Fibroblast of pulmonary artery (primary cell): ENCODE results near the gene HELZ2.

ENCODE experiments used
- DNase-seq: peaks from one replicate; pipeline ENCODE4 v3.0.0-alpha.2; 2010; ENCODE audit warnings: low read depth
- H3K4me3 ChIP-seq: replicated peaks from 2 replicates; pipeline ENCODE4 v1.5.1; 2011; ENCODE audit warnings: low read depth, mild to moderate bottlenecking, control low read depth, low read length, moderate library complexity
- TF ChIP-seq, protein P1 (sequence below): IDR thresholded peaks from 2 replicates; pipeline ENCODE4 v1.5.1; 2011; ENCODE audit warnings: mild to moderate bottlenecking, control low read depth, low read length, inconsistent platforms; ENCODE audit errors: missing control alignments

Gene HELZ2

DNA sequence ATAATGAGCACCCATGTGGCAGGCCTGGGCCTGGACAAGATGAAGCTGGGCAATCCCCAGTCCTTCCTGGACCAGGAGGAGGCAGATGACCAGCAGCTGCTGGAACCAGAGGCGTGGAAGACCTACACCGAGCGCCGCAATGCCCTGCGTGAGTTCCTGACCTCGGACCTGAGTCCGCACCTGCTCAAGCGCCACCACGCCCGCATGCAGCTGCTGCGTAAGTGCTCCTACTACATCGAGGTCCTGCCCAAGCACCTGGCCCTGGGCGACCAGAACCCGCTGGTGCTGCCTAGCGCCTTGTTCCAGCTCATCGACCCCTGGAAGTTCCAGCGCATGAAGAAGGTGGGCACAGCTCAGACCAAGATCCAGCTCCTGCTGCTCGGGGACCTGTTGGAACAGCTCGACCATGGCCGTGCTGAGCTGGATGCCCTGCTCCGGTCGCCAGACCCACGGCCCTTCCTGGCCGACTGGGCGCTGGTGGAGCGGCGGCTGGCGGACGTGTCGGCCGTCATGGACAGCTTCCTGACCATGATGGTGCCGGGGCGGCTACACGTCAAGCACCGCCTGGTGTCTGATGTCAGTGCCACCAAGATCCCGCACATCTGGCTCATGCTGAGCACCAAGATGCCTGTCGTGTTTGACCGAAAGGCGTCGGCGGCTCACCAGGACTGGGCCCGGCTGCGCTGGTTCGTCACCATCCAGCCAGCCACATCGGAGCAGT is 18.2 kb downstream of the HELZ2 start:
- H3K4me3 ChIP-seq, result no peak overlapping the region
- TF ChIP-seq, protein P1, sequence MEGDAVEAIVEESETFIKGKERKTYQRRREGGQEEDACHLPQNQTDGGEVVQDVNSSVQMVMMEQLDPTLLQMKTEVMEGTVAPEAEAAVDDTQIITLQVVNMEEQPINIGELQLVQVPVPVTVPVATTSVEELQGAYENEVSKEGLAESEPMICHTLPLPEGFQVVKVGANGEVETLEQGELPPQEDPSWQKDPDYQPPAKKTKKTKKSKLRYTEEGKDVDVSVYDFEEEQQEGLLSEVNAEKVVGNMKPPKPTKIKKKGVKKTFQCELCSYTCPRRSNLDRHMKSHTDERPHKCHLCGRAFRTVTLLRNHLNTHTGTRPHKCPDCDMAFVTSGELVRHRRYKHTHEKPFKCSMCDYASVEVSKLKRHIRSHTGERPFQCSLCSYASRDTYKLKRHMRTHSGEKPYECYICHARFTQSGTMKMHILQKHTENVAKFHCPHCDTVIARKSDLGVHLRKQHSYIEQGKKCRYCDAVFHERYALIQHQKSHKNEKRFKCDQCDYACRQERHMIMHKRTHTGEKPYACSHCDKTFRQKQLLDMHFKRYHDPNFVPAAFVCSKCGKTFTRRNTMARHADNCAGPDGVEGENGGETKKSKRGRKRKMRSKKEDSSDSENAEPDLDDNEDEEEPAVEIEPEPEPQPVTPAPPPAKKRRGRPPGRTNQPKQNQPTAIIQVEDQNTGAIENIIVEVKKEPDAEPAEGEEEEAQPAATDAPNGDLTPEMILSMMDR, result no peak
- DNase-seq, result no peak

DNA sequence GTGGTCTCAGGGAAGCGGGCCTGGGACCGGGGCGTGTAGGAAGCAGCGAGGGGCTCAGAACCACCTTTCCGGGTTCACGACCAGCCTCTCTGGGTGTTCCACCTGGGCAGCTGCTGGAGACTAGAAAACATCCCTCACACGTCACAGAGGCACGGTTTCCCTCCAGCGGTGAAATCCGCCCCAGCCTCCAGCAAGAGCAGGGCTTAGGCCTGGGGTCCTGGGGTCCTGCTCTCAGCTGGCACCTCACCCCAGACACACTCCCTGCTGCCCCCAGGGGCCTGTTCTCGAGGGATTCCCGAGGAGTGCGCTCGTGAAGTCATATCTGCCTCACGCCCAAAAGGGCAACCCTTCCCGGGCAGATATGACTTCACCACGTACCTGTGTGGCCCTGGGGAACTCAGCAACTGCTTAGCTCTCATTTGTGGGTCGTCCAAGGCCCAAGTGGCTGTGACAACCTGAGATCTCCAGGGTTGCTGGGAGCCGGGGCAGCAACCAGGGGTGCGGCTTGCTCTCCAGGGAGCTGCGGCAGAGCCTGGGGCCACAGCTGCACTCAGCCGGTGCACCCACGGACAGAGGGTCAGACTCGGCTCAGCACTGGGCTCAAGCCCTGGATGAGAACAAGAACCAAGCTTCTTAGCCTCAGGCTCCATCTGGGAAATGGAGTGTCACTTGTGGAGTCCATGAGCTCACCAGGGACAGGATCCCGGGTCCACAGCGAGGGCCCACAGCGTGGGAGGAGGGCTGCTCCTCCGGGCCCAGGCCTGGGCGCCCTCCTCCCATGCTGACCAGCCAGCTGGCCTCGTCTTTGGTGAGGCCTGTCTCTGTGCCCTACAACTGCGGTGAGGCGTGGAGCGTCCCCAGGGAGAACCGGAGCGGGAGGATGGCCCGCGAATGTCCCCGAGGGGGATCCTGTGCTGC is 19.4 kb downstream of the HELZ2 start:
- DNase-seq, result no peak
- peak overlapping the region; percentile 66 for H3K4me3 ChIP-seq
- TF ChIP-seq, protein P1, result no peak

DNA sequence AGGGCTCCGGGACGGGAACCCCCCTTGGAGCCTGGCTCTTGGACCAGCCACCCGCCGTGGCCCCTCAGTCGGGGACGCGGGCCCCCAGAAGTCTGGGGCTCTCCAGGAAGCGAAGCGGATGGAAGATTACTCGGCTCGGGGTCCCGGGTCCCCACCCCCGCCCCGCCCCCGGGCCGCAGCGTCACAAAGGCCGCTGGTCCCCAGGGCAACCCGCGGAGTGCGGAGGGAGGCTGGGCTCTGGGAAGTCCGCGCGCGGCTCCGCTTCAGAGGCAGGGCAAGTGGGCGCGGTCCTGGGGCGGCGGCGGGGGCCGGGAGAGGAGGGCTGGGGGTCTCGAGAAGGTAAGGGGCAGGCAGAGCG is 20.1 kb downstream of the HELZ2 start, which contains the start of gene FNDC11:
Gene FNDC11, plus strand, starts transcription at position 227 of the 358 bp plus-strand sequence. CDS start 1,505 bp downstream, outside the sequence.
- TF ChIP-seq, protein P1, result no peak
- DNase-seq, result peak; percentile 26
- peak within 1 kb of the TSS; percentile 66 for H3K4me3 ChIP-seq

DNA sequence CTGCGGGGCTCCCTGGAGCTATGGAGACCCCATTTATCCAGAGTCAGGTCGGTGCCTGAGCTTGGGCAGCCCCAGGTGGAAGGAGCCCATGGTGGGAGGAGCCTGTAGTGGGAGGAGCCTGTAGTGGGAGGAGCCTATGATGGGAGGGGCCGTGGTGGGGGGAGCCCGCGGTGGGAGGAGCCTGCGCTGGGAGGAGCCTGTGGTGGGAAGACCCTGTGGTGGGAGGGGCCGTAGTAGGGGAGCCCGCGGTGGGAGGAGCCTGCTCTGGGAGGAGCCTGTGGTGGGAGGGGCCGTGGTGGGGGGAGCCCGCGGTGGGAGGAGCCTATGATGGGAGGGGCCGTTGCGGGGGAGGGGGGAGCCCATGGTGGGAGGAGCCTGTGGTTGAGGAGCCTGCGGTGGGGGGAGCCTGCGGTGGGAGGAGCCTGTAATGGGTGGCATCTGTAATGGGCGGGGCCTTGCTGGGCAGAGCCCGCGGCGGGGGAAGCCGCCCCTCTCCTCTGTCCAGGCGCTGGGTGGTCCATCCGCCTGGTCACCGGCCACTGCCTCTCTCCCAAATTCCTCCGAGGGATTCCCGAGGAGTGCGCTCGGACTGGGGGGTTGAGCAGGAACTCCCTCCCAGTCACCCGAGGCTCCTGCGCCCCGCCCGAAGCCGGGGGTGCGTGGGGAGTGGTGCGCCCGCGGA is 20.6 kb downstream of the HELZ2 start:
- DNase-seq, result peak; percentile 91
- TF ChIP-seq, protein P1, result no peak
- H3K4me3 ChIP-seq, result peak overlapping the region; percentile 66

DNA sequence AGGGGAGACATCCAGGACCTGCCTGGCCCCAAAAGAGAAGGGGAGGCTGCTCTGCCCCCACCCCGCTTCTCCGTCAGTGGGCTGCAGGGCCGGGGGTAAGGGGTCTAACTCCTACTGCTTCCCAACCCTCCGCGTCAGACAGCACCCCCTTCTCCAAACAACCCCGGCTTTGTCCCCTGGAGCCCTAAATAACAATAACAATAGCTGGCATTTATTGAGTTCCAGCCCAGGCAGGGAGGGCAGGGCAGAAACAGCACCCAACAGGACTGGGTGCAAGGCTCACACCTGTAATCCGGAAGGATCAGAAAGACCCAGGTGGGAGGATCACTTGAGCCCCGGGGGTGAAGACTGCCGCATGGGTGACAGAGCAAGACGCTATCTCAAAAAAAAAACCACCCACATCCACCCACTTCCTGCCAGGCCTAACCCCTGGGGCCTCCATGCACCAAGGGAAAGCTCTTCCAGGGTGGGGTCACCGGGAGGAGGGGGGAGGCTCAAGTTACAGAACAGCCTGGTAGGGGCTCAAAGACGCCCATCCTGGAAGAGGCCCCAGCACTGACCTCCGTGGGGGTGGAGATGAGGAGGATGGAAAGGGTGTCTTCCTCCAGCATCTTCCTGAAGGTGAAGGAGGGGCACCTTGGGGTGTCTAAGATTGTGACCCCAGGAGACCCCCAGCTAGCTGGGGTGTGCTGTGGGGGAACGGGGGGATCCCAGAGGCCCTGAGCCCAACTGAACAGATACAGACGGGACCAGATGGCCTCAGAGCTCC is 21.4 kb downstream of the HELZ2 start:
- H3K4me3 ChIP-seq, result no peak overlapping the region
- DNase-seq, result no peak
- TF ChIP-seq, protein P1, result no peak

DNA sequence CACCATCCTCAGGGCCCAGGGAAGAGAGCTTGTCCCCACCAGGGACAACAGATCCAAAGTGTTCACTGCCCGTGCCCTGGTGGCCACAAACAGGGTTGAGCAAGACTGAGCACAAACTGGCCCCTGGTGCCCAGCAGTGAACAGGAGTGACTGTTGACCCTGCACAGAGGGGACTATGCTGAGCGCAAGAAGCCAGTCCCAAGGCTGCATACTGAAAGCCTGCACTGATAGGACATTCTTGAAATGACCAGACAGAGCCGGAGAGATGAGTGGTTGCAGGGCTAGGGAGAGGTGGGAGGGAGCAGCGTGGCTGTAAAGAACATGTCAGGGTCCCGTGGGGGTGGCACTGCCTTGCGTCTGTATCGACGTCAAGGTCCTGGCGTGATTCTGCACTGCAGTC is 23.0 kb downstream of the HELZ2 start:
- TF ChIP-seq, protein P1, result no peak
- H3K4me3 ChIP-seq, result no peak overlapping the region
- DNase-seq, result peak; percentile 45
